Dermis microvascular lymphatic vessel endothelial cell (primary cell): ENCODE measurements around the gene COA3. TPM values are rescaled to one million over a fixed set of nuclear protein-coding genes. Genes with fewer than 3 reads are reported as not detected.

Source experiments
- DNase-seq, 2 donors: peaks; one replicate each; pipeline versions ENCODE4 v3.0.0 to v3.0.0-alpha.2; 2010; ENCODE audit warnings: low read depth in 2 of 2
- total RNA-seq: library from RNA; depleted of rRNA; stranded (reverse); fragments of >200 nt; gene quantifications from 2 replicates; pipeline ENCODE4 v1.2.1, GENCODE V29; 2014

The COA3 gene
- total RNA-seq, 1 donor from 2014 or later = 60.1 TPM

DNA sequence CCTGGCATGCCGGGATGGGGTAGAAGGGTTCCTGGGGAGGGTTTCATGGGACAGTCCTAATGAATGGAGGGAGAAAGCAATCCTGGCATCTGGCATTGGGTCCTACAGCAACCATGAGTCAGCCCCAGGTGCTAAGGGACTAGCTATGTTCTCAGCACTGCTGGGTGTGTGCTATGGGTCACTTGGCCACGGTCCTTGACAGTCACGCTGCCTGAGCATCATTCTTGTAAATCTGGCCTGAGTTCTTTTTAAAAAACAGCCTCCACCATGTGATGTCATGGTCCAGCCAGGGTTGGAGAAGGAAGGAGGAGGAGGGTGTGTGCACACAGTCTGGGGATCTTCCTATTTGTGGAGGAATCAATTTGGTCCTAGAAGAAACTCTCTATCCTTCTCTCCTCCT lies 43.7 kb downstream of the COA3 start:
- no peak for DNase-seq

DNA sequence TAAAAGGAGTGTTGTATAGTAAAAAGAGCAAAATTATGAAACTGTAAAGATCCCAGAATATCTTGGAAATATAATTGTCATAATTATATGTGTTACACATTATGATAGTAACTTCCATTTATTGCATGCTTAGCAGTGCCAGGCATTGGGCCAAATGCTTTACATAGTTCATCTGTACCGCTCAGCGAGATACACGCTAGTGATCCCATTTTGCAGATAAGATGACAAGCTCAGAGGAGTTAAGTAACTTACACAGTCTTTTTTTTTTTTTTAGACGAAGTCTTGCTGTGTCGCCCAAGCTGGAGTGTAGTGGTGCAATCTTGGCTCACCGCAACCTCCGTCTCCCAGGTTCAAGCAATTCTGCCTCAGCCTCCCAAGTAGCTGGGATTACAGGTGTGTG lies 46.9 kb downstream of the COA3 start:
- DNase-seq = no peak

DNA sequence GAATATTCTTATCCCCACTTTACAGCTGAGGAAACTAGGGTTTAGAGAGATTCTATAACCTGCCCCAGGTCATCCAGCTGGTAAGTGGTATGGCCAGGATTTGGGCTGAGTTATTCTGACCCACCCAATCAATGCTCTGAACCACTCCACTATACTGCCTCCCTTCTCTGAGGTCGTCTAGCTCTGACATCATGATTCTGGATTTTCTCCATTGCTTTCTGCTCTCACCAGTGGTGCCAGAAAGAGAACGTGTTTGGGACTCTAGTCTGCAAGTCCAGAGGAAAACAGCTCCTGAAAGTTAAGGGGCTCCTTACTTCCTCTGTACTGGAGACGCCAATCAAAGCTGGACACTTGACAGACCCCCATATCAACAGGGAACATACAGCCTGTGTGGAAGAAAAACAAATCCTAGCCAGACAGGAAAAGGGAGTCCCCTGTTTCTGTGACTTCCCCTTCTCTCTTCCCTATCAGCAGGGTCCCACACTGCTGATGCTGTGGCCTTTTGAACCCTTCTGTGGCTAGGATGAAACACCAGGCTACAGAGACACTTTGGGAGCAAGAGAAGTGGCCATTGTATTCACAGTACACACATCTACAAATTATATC lies 47.7 kb downstream of the COA3 start:
- DNase-seq = peak; percentile 62 to 71

DNA sequence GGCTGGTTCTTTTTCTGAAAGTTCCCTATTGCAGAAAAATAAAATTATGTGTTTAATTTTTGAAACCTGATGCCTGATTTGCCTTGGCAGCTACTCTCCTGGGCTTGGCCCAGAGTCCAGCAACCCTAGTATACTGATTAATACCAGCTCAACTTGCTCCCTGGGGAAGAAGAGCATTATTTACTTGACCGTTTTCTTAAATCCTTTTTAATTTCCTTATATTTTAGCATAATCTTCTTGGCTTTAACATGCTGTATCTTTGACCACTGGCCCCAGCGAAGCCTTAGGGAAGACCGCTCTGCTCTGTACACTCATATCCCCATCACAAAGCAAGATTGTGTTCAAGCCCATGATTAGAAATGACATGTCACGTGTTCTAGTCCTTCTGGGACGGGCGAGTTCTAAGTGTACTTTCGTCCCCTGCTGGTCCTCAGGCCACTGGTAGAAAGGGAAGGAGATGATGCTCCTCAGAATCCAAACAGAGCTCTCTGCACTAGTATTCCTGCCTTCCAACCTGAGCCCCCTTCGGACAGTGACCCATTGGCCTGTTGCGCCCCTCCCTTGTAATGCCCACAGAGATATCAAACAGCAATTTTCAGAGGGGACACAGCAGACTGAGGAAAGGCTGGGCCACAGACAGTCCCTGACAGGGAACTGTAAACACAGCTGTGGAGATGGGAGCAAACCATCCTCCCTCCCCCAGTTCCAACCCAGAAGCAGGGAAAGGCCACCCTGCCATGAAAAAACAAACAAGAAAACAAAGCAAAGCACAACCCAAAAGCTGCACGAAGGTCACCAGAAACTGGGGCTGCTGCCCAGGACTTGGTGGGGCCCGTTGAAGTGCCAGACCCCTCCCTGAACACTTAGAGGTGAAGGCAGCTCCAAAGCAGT lies 49.4 kb downstream of the COA3 start:
- DNase-seq = no peak

DNA sequence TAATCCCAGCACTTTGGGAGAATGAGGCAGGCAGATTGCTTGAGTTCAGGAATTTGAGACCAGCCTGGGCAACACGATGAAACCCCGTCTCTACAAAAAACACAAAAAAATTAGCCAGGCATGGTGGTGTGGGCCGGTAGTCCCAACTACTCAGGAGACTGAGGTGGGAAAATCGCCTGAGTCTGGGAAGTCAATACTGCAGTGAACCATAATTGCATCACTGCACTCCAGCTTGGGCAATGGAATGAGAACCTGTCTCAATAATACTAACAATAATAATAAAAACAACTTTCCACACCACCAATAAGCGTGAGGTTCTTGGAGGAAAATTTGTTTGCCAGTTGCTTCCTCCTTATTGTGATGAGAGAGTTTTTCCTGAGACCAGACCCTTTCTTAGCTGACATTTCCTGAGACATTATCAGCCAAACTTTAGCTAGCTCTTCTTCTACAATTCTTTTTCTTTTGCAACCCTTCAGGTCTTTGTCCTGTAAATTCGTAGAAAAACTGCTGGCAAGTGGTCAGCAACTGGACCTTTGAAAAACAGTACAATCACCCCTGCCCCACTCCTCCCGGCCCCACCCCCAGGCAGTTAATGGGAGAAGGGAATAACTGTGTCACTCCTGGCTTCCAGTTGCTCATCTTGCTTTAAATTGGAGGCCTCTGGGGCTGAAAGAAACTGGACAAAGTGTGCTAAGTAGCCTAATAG lies 50.1 kb downstream of the COA3 start:
- DNase-seq = peak in 1 of 2 donors; percentile 5

Other genes starting within 250 kb of the COA3 start
- gene HSD17B1, start 245.8 kb downstream of the COA3 start, total RNA-seq = 0.38 and 0.39 TPM in 2 replicates
- gene COASY, start 236.6 kb downstream of the COA3 start, total RNA-seq = 9.1 and 12.8 TPM in 2 replicates
- 25.4 and 34.6 TPM in 2 replicates for gene MLX, start 231.6 kb downstream of the COA3 start, total RNA-seq
- 2.3 and 2.8 TPM in 2 replicates for gene PSMC3IP, start 221.0 kb downstream of the COA3 start, total RNA-seq
- 60.7 and 79.3 TPM in 2 replicates for gene RETREG3, start 189.3 kb downstream of the COA3 start, total RNA-seq
- 21.7 and 23.9 TPM in 2 replicates for gene TUBG1, start 189.0 kb downstream of the COA3 start, total RNA-seq
- gene TUBG2, start 139.4 kb downstream of the COA3 start, total RNA-seq = 2.7 and 5.3 TPM in 2 replicates
- 12.5 and 16.6 TPM in 2 replicates for gene PLEKHH3, start 121.7 kb downstream of the COA3 start, total RNA-seq
- gene CCR10, start 116.9 kb downstream of the COA3 start, total RNA-seq = 3.4 and 3.7 TPM in 2 replicates
- gene CNTNAP1, start 116.2 kb downstream of the COA3 start, total RNA-seq = 11.5 and 13.6 TPM in 2 replicates
- 9.8 and 11.3 TPM in 2 replicates for gene EZH1, start 53.7 kb downstream of the COA3 start, total RNA-seq
- gene RAMP2, start 37.5 kb downstream of the COA3 start, total RNA-seq = 6.0 and 25.9 TPM in 2 replicates
- 39.2 and 48.3 TPM in 2 replicates for gene VPS25, start 25.3 kb downstream of the COA3 start, total RNA-seq
- 2.1 and 2.4 TPM in 2 replicates for gene WNK4, start 18.1 kb downstream of the COA3 start, total RNA-seq
- gene CNTD1, start 157 bp upstream of the COA3 start, total RNA-seq = not detected in 2 replicates
- 121 and 128 TPM in 2 replicates for gene BECN1, start 25.6 kb upstream of the COA3 start, total RNA-seq
- 58.9 and 60.8 TPM in 2 replicates for gene PSME3, start 34.7 kb upstream of the COA3 start, total RNA-seq
- gene AOC2, start 45.9 kb upstream of the COA3 start, total RNA-seq = 0.25 and 0.26 TPM in 2 replicates
- 0.26 and 0.89 TPM in 2 replicates for gene AOC3, start 52.5 kb upstream of the COA3 start, total RNA-seq
- not detected in 2 replicates for gene G6PC1, start 102.1 kb upstream of the COA3 start, total RNA-seq
- 13.1 and 14.7 TPM in 2 replicates for gene AARSD1, start 165.8 kb upstream of the COA3 start, total RNA-seq
- gene PTGES3L, start 181.4 kb upstream of the COA3 start, total RNA-seq = 0.13 TPM in 2 replicates
- gene RUNDC1, start 181.9 kb upstream of the COA3 start, total RNA-seq = 6.2 and 10.1 TPM in 2 replicates
- gene RPL27, start 199.7 kb upstream of the COA3 start, total RNA-seq = 840 and 910 TPM in 2 replicates
- gene IFI35, start 208.1 kb upstream of the COA3 start, total RNA-seq = 6.2 and 12.0 TPM in 2 replicates
- 148 and 225 TPM in 2 replicates for gene VAT1, start 223.7 kb upstream of the COA3 start, total RNA-seq
- 0.13 and 0.25 TPM in 2 replicates for gene RND2, start 226.5 kb upstream of the COA3 start, total RNA-seq